MG63 (cell line): ENCODE measurements around the gene NPB. TPM values are rescaled to one million over a fixed set of nuclear protein-coding genes. Genes with fewer than 3 reads are reported as not detected.

Source experiments
- total RNA-seq: library from RNA; depleted of rRNA; stranded (reverse); fragments of >200 nt; shearing (Covaris generic); gene quantifications from 2 replicates; pipeline ENCODE4 v1.2.3, GENCODE V29; 2014; ENCODE audit warnings: low replicate concordance; rRNA removed

The NPB gene
- total RNA-seq, 1 experiment from 2014 or later, result 2.5 TPM

Other genes starting within 250 kb of the NPB start
- not detected in 2 replicates for gene PDE6G, start 245.7 kb upstream of the NPB start, total RNA-seq
- gene OXLD1, start 235.6 kb upstream of the NPB start, total RNA-seq, result 61.1 and 64.7 TPM in 2 replicates
- gene CCDC137, start 235.5 kb upstream of the NPB start, total RNA-seq, result 55.2 and 133 TPM in 2 replicates
- gene ARL16, start 218.4 kb upstream of the NPB start, total RNA-seq, result 35.0 and 47.8 TPM in 2 replicates
- 102 and 116 TPM in 2 replicates for gene HGS, start 218.2 kb upstream of the NPB start, total RNA-seq
- 146 and 225 TPM in 2 replicates for gene MRPL12, start 198.9 kb upstream of the NPB start, total RNA-seq
- 51.4 and 77.6 TPM in 2 replicates for gene SLC25A10, start 190.0 kb upstream of the NPB start, total RNA-seq
- gene GCGR, start 98.1 kb upstream of the NPB start, total RNA-seq, result not detected in 2 replicates
- gene MCRIP1, start 68.9 kb upstream of the NPB start, total RNA-seq, result 73.2 and 83.7 TPM in 2 replicates
- not detected in 2 replicates for gene PPP1R27, start 67.2 kb upstream of the NPB start, total RNA-seq
- gene P4HB, start 41.7 kb upstream of the NPB start, total RNA-seq, result 531 and 798 TPM in 2 replicates
- gene ARHGDIA, start 30.9 kb upstream of the NPB start, total RNA-seq, result 114 and 185 TPM in 2 replicates
- gene ALYREF, start 10.7 kb upstream of the NPB start, total RNA-seq, result 313 and 425 TPM in 2 replicates
- gene ANAPC11, start 10.5 kb upstream of the NPB start, total RNA-seq, result 161 and 303 TPM in 2 replicates
- gene PCYT2, start 9.2 kb downstream of the NPB start, total RNA-seq, result 24.6 and 47.0 TPM in 2 replicates
- gene SIRT7, start 15.9 kb downstream of the NPB start, total RNA-seq, result 22.1 and 25.9 TPM in 2 replicates
- 11.8 and 14.9 TPM in 2 replicates for gene MAFG, start 25.5 kb downstream of the NPB start, total RNA-seq
- gene PYCR1, start 35.1 kb downstream of the NPB start, total RNA-seq, result 253 and 283 TPM in 2 replicates
- gene MYADML2, start 45.0 kb downstream of the NPB start, total RNA-seq, result not detected in 2 replicates
- gene NOTUM, start 58.9 kb downstream of the NPB start, total RNA-seq, result 0.66 TPM in 1 of 2 replicates, not detected in the other
- 43.5 and 78.0 TPM in 2 replicates for gene ASPSCR1, start 75.4 kb downstream of the NPB start, total RNA-seq
- 106 and 181 TPM in 2 replicates for gene CENPX, start 120.6 kb downstream of the NPB start, total RNA-seq
- gene LRRC45, start 121.1 kb downstream of the NPB start, total RNA-seq, result 31.7 and 33.0 TPM in 2 replicates
- 18.2 and 18.4 TPM in 2 replicates for gene RAC3, start 129.4 kb downstream of the NPB start, total RNA-seq
- 44.0 and 73.1 TPM in 2 replicates for gene DCXR, start 135.5 kb downstream of the NPB start, total RNA-seq
- gene RFNG, start 149.6 kb downstream of the NPB start, total RNA-seq, result 41.2 and 41.6 TPM in 2 replicates
- gene GPS1, start 149.7 kb downstream of the NPB start, total RNA-seq, result 103 and 181 TPM in 2 replicates
- gene DUS1L, start 163.6 kb downstream of the NPB start, total RNA-seq, result 104 and 123 TPM in 2 replicates
- gene FASN, start 196.0 kb downstream of the NPB start, total RNA-seq, result 112 and 125 TPM in 2 replicates